RWPE2 (cell line): ENCODE measurements around the gene GATAD2A.

Source experiments
- ATAC-seq: fragments of 200-7000 bp; cut with Tn5 transposase; 3 replicates; pipeline ENCODE4 v1.9.1; 2021; ENCODE audit warnings: low read depth
- DNase-seq: peaks from one replicate; pipeline ENCODE4 v3.0.0-alpha.2; 2020; ENCODE audit warnings: low spot score
- H3K27ac ChIP-seq: fragments of 450-650 bp; 2 replicates; pipeline ENCODE4 v1.5.1; 2017; ENCODE audit warnings: mild to moderate bottlenecking; ENCODE audit not compliant: poor library complexity, severe bottlenecking
- H3K27me3 ChIP-seq: fragments of 250-450 bp; sonication (Bioruptor Pico); 2 replicates; pipeline ENCODE4 v1.5.1; 2021; ENCODE audit warnings: mild to moderate bottlenecking, moderate library complexity; ENCODE audit not compliant: insufficient read depth, poor library complexity, severe bottlenecking
- H3K36me3 ChIP-seq: fragments of 250-450 bp; sonication (Bioruptor Pico); 2 replicates; pipeline ENCODE4 v1.5.1; 2020; ENCODE audit warnings: low read depth, mild to moderate bottlenecking, moderate library complexity
- H3K4me1 ChIP-seq: fragments of 250-450 bp; sonication (Bioruptor Pico); 2 replicates; pipeline ENCODE4 v1.5.1; 2021; ENCODE audit warnings: mild to moderate bottlenecking, moderate library complexity; ENCODE audit not compliant: insufficient read depth, poor library complexity, severe bottlenecking
- H3K4me3 ChIP-seq: fragments of 250-450 bp; sonication (Bioruptor Pico); 2 replicates; pipeline ENCODE4 v1.5.1; 2021; ENCODE audit warnings: mild to moderate bottlenecking, moderate library complexity; ENCODE audit not compliant: severe bottlenecking
- H3K9me3 ChIP-seq: fragments of 250-450 bp; sonication (Bioruptor Pico); 2 replicates; pipeline ENCODE4 v1.5.1; 2021; ENCODE audit warnings: mild to moderate bottlenecking, moderate library complexity; ENCODE audit not compliant: severe bottlenecking
- TF ChIP-seq, protein P1 (sequence below): fragments of 450-650 bp; IDR thresholded peaks from one replicate; pipeline ENCODE4 v1.5.1; 2017; ENCODE audit warnings: mild to moderate bottlenecking, moderate library complexity; ENCODE audit not compliant: poor library complexity, severe bottlenecking

The GATAD2A gene

DNA sequence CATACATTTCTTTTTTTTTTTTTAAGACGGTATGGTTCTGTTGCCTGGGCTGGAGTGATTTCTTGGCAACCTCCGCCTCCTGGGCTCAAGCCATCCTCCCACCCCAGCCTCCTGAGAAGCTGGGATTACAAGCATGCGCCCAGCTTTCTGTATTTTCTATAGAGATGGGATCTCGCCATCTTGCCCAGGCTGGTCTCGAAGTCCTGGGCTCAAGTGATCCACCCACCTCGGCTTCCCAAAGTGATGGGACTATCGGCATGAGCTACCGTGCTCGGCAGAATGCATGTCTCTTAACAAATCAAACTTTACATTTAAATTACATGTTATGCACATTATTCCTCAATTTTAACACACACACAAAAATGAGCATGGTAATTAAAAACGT, 111.8 kb downstream of the GATAD2A start:
- Histone ChIP-seq H3K4me3 (peak overlapping the region; percentile 64), H3K27ac (no peak overlapping the region), H3K4me1 (no peaks in the 10 kb centered on the region), H3K27me3 (no peaks in the 10 kb centered on the region), H3K9me3 (peaks cover 2% of the 10 kb centered on the region), H3K36me3 (peaks cover 26% of the 10 kb centered on the region)
- TF ChIP-seq, protein P1, sequence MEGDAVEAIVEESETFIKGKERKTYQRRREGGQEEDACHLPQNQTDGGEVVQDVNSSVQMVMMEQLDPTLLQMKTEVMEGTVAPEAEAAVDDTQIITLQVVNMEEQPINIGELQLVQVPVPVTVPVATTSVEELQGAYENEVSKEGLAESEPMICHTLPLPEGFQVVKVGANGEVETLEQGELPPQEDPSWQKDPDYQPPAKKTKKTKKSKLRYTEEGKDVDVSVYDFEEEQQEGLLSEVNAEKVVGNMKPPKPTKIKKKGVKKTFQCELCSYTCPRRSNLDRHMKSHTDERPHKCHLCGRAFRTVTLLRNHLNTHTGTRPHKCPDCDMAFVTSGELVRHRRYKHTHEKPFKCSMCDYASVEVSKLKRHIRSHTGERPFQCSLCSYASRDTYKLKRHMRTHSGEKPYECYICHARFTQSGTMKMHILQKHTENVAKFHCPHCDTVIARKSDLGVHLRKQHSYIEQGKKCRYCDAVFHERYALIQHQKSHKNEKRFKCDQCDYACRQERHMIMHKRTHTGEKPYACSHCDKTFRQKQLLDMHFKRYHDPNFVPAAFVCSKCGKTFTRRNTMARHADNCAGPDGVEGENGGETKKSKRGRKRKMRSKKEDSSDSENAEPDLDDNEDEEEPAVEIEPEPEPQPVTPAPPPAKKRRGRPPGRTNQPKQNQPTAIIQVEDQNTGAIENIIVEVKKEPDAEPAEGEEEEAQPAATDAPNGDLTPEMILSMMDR, result no peak
- DNase-seq, result no peak
- no peak for ATAC-seq

DNA sequence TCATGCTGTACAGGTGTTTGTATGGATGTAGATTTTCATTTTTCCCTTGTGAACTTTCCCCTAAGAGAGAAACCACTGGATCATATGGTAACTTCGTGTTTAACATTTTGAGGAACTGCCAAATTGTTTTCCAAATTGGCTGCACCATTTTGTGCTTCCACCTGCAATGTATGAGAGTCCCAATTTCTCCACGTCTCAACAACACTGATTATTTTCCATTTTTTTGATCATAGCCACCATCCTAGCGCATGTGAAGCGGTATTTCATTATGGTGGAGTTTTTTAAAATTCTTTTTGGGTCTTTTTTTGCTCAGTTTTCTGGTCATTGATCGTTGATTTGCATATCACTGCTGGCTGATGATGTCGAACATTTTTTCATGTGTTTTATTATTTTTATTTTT, 115.5 kb downstream of the GATAD2A start:
- no peak for ATAC-seq
- DNase-seq, result no peak
- TF ChIP-seq, protein P1, result no peak
- peaks cover 32% of the 10 kb centered on the region for H3K36me3 ChIP-seq
- no peaks in the 10 kb centered on the region for H3K9me3 ChIP-seq
- H3K4me1 ChIP-seq, result no peaks in the 10 kb centered on the region
- H3K4me3 ChIP-seq, result no peak overlapping the region
- no peaks in the 10 kb centered on the region for H3K27me3 ChIP-seq
- H3K27ac ChIP-seq, result no peak overlapping the region

DNA sequence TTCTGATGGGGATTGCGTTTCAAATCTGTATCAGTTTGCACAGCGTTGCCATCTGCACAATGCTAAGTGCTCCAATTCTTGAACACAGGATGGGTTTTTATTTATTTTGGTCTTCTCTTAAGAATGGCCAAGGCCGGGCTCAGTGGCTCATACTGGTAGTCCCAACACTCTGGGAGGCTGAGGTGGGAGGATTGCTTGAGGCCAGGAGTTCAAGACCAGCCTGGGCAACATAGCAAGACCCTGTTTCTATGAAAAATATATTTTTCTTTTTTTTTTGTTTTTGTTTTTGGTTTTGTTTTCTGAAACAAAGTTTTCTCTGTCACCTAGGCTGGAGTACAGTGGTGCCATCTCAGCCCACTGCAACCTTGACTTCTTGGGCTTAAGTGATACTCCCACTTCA, 117.7 kb downstream of the GATAD2A start:
- Histone ChIP-seq H3K4me1 (no peaks in the 10 kb centered on the region), H3K9me3 (no peaks in the 10 kb centered on the region), H3K27ac (no peak overlapping the region), H3K27me3 (no peaks in the 10 kb centered on the region), H3K4me3 (no peak overlapping the region), H3K36me3 (peaks cover 35% of the 10 kb centered on the region)
- DNase-seq (no peak), ATAC-seq (no peak)
- TF ChIP-seq, protein P1, result no peak

DNA sequence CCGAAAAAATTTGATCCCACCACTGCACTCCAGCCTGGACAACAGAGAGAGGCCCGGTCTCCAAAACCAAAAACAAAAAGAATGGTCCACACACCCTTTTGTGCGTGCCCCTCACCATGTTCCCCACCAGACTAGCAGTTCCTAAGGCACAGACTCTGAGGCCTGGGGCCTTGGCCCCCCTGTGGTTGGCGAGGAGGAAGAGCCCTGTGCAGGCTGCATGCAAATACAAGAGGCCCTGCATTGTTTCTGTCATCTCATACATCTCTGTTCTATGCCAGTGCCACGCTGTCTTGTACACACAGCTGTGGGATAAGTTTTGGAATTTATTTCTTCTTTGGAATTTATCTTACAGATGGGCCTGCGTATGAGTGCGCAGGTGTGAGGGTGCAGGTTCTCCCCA, 118.6 kb downstream of the GATAD2A start:
- ATAC-seq, result no peak
- no peaks in the 10 kb centered on the region for H3K4me1 ChIP-seq
- H3K9me3 ChIP-seq, result no peaks in the 10 kb centered on the region
- TF ChIP-seq, protein P1, result no peak
- H3K27ac ChIP-seq, result no peak overlapping the region
- H3K4me3 ChIP-seq, result no peak overlapping the region
- DNase-seq, result no peak
- no peaks in the 10 kb centered on the region for H3K27me3 ChIP-seq
- H3K36me3 ChIP-seq, result peaks cover 35% of the 10 kb centered on the region

DNA sequence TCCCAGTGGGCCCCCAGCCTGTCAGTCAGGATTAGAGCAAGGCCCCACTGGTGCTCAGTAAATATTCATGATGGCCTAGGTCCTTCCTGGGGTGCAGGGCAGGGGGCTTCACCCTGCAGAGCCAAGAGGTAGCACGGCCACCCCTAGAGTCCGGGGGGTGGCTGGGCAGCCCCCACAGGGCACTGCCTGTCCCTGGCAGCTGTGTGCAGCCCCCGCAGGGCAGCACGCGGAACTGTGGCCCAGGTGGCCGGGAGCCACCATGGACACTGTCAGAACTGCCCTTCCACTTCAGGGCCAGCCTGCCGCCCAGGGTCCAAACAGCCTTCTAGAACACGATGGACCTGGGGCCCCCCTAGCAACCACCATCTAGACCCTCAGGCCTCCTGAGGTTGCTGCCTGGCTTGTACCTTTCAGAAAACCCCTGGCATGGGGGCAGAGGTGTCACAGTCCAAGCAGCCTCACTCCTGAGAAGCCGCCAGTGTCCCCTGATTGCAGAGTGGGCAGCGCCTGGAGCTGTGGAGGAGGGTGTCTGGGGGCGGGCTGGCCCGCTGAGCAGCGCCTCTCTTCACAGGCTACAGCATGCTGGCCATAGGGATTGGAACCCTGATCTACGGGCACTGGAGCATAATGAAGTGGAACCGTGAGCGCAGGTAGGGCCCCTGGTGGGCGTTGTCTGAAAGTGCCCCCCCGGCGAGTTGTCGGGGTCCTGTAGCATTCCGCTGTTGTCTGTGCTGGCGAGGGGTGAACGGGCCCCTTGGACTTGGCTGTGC, 120.3 kb downstream of the GATAD2A start:
- Histone ChIP-seq H3K27me3 (no peaks in the 10 kb centered on the region), H3K4me3 (no peak overlapping the region), H3K4me1 (no peaks in the 10 kb centered on the region), H3K27ac (no peak overlapping the region), H3K36me3 (peaks cover 26% of the 10 kb centered on the region), H3K9me3 (no peaks in the 10 kb centered on the region)
- DNase-seq (peak; percentile 61), ATAC-seq (no peak)
- TF ChIP-seq, protein P1, result no peak
